Thyroid gland (tissue), 4 donors: ENCODE results near the gene CDH4. TPM values are rescaled to one million over a fixed set of nuclear protein-coding genes. Genes with fewer than 3 reads are reported as not detected.

ENCODE experiments used
- DNase-seq, 2 donors: peaks; one replicate each; pipeline ENCODE4 v3.0.0-alpha.2; 2019
- H3K27ac ChIP-seq, 3 donors: fragments of 200-600 bp; sonication (generic); 1 replicate in 2 of 3; 2 replicates in 1 of 3; pipeline ENCODE4 v1.5.1; 2016 to 2019; ENCODE audit warnings: mild to moderate bottlenecking in 1 of 3, moderate library complexity in 1 of 3
- H3K27me3 ChIP-seq: fragments of 200-600 bp; sonication (generic); one replicate; pipeline ENCODE4 v1.5.1; 2019
- H3K36me3 ChIP-seq, 2 donors: fragments of 200-600 bp; sonication (generic); one replicate each; pipeline ENCODE4 v1.5.1; 2016 to 2019
- H3K4me1 ChIP-seq, 2 donors: fragments of 200-600 bp; sonication (generic); one replicate each; pipeline ENCODE4 v1.5.1; 2017 to 2019
- H3K4me3 ChIP-seq, 3 donors: fragments of 200-600 bp; sonication (generic); replicated peaks in 1 of 3; 1 replicate in 2 of 3; 2 replicates in 1 of 3; pipeline ENCODE4 v1.5.1; 2016; ENCODE audit warnings: mild to moderate bottlenecking in 1 of 3
- H3K9me3 ChIP-seq: fragments of 200-600 bp; sonication (generic); one replicate; pipeline ENCODE4 v1.5.1; 2017
- POLR2A ChIP-seq, 2 donors: fragments of 450-650 bp; IDR thresholded peaks; one replicate each; pipeline ENCODE4 v1.6.1; 2017; ENCODE audit warnings: antibody characterized with exemption in 2 of 2, mild to moderate bottlenecking in 2 of 2, moderate library complexity in 1 of 2
- WGBS, 2 donors: methylation state at CpG; one replicate each; pipeline ENCODE4 v1.1.5; 2017; 5-methylcytosine and 5-hydroxymethylcytosine counted together
- intact Hi-C: fragments of 100-400 bp; cut with DNase I; formaldehyde crosslinking; loops from one replicate; pipeline ENCODE4 v1.15.1; 2023
- total RNA-seq, 4 donors: library from RNA; depleted of rRNA; stranded (reverse); fragments of >200 nt; gene quantifications; one replicate each; pipeline ENCODE4 v1.2.3, GENCODE V29; 2016
- TF ChIP-seq, protein P1 (sequence below), 6 experiments: fragments of 200-600 bp in 3 of 6; fragments of 450-650 bp in 3 of 6; sonication (generic) in 3 of 6; IDR thresholded peaks; one replicate each; pipeline ENCODE4 v1.5.1; 2016 to 2019; ENCODE audit warnings: antibody characterized with exemption in 6 of 6, mild to moderate bottlenecking in 2 of 6, inconsistent platforms in 1 of 6, moderate library complexity in 1 of 6

CDH4 gene
- total RNA-seq, 4 donors from 2014 or later: 0.22 to 0.29 (median 0.29) TPM; not detected in 1

- Histone ChIP-seq H3K9me3 (no peaks in the 10 kb centered on the region), H3K36me3 (no peaks in the 10 kb centered on the region), H3K4me1 (no peaks in the 10 kb centered on the region), H3K4me3 (no peak overlapping the region), H3K27me3 (no peaks in the 10 kb centered on the region), H3K27ac (no peak overlapping the region)
- DNase-seq: no peak
- 82 to 85% methylated on average over 6 of the region's 6 CpGs for WGBS, 2 donors
- intact Hi-C loops: no loop called here
- TF ChIP-seq POLR2A (IDR thresholded peaks at IDR 0.05): no peak
- TF ChIP-seq, protein P1, sequence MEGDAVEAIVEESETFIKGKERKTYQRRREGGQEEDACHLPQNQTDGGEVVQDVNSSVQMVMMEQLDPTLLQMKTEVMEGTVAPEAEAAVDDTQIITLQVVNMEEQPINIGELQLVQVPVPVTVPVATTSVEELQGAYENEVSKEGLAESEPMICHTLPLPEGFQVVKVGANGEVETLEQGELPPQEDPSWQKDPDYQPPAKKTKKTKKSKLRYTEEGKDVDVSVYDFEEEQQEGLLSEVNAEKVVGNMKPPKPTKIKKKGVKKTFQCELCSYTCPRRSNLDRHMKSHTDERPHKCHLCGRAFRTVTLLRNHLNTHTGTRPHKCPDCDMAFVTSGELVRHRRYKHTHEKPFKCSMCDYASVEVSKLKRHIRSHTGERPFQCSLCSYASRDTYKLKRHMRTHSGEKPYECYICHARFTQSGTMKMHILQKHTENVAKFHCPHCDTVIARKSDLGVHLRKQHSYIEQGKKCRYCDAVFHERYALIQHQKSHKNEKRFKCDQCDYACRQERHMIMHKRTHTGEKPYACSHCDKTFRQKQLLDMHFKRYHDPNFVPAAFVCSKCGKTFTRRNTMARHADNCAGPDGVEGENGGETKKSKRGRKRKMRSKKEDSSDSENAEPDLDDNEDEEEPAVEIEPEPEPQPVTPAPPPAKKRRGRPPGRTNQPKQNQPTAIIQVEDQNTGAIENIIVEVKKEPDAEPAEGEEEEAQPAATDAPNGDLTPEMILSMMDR (IDR thresholded peaks at IDR 0.05): no peak
Measured at GRCh38 chr20:61486198-61486597, 234.1 kb downstream of the CDH4 start.

GRCh38 chr20:61487346-61487996 lies 235.4 kb downstream of the CDH4 start:
- WGBS, 2 donors: 43 to 59% methylated on average over 6 of the region's 6 CpGs
- Histone ChIP-seq H3K4me3 (no peak overlapping the region), H3K27me3 (no peaks in the 10 kb centered on the region), H3K36me3 (no peaks in the 10 kb centered on the region), H3K27ac (no peak overlapping the region), H3K9me3 (no peaks in the 10 kb centered on the region), H3K4me1 (no peaks in the 10 kb centered on the region)
- DNase-seq: no peak
- TF ChIP-seq, protein P1 (IDR thresholded peaks at IDR 0.05): no peak
- no peak for TF ChIP-seq POLR2A (IDR thresholded peaks at IDR 0.05)
- intact Hi-C loops: no loop called here

GRCh38 chr20:61487997-61488371 lies 235.9 kb downstream of the CDH4 start:
- no peaks in the 10 kb centered on the region for H3K36me3 ChIP-seq
- no peak for DNase-seq
- H3K27me3 ChIP-seq: no peaks in the 10 kb centered on the region
- intact Hi-C loops: no loop called here
- H3K9me3 ChIP-seq: no peaks in the 10 kb centered on the region
- H3K27ac ChIP-seq: no peak overlapping the region
- TF ChIP-seq POLR2A (IDR thresholded peaks at IDR 0.05): no peak
- H3K4me3 ChIP-seq: no peak overlapping the region
- H3K4me1 ChIP-seq: no peaks in the 10 kb centered on the region
- WGBS, 2 donors: 69 to 70% methylated on average over 7 of the region's 7 CpGs

GRCh38 chr20:61490721-61491120 lies 238.7 kb downstream of the CDH4 start:
- Histone ChIP-seq H3K27ac (no peak overlapping the region), H3K4me3 (no peak overlapping the region), H3K9me3 (no peaks in the 10 kb centered on the region), H3K27me3 (no peaks in the 10 kb centered on the region), H3K36me3 (no peaks in the 10 kb centered on the region), H3K4me1 (no peaks in the 10 kb centered on the region)
- TF ChIP-seq, protein P1 (IDR thresholded peaks at IDR 0.05): no peak
- TF ChIP-seq POLR2A (IDR thresholded peaks at IDR 0.05): no peak
- DNase-seq: no peak
- WGBS, 2 donors: 68 to 69% methylated on average over 5 of the region's 5 CpGs
- intact Hi-C loops: no loop called here

- DNase-seq: no peak
- 95 to 98% methylated on average over 3 of the region's 3 CpGs for WGBS, 2 donors
Measured at GRCh38 chr20:61492065-61492464, 240.0 kb downstream of the CDH4 start.

More at GRCh38 chr20:61492065-61492464, 240.0 kb downstream of the CDH4 start:
- TF ChIP-seq, protein P1 (IDR thresholded peaks at IDR 0.05): no peak
- no peak for TF ChIP-seq POLR2A (IDR thresholded peaks at IDR 0.05)
- no peaks in the 10 kb centered on the region for H3K9me3 ChIP-seq
- no peaks in the 10 kb centered on the region for H3K36me3 ChIP-seq
- H3K4me3 ChIP-seq: no peak overlapping the region
- H3K27me3 ChIP-seq: no peaks in the 10 kb centered on the region
- no peaks in the 10 kb centered on the region for H3K4me1 ChIP-seq
- H3K27ac ChIP-seq: no peak overlapping the region
- intact Hi-C loops: no loop called here
